Astrocyte (in vitro differentiated cells and primary cell): ENCODE measurements around the gene CMTM5. TPM values are rescaled to one million over a fixed set of nuclear protein-coding genes. Genes with fewer than 3 reads are reported as not detected.

Experiments used
- DNase-seq: peaks from one replicate; pipeline ENCODE4 v3.0.0-alpha.2; 2010; ENCODE audit warnings: low read depth
- FAIRE-seq: peaks from 2 replicates; lab custom pipeline; 2011; peaks lifted over from hg19 to GRCh38; lab: Jason Lieb, UNC
- H2AFZ ChIP-seq: 2 replicates; pipeline ENCODE4 v1.6.0; 2012; ENCODE audit warnings: low read depth, low read length, inconsistent platforms
- H3K27ac ChIP-seq: 2 replicates; pipeline ENCODE4 v1.5.1; 2011; ENCODE audit warnings: low read depth, low read length, inconsistent platforms
- H3K27me3 ChIP-seq: 2 replicates; pipeline ENCODE4 v1.6.0; 2011; ENCODE audit warnings: low read length, inconsistent platforms; ENCODE audit not compliant: insufficient read depth
- H3K36me3 ChIP-seq: 2 replicates; pipeline ENCODE4 v1.5.1; 2011; ENCODE audit warnings: low read length, inconsistent platforms; ENCODE audit not compliant: insufficient read depth
- H3K4me1 ChIP-seq: 2 replicates; pipeline ENCODE4 v1.5.1; 2011; ENCODE audit warnings: low read length, inconsistent platforms; ENCODE audit not compliant: insufficient read depth
- H3K4me2 ChIP-seq: 2 replicates; pipeline ENCODE4 v1.6.0; 2012; ENCODE audit warnings: low read length, inconsistent platforms
- H3K4me3 ChIP-seq: 2 replicates; pipeline ENCODE4 v1.5.1; 2011; ENCODE audit warnings: low read depth, mild to moderate bottlenecking, low read length, inconsistent platforms; ENCODE audit not compliant: insufficient read depth
- H3K79me2 ChIP-seq: 2 replicates; pipeline ENCODE4 v1.6.0; 2012; ENCODE audit warnings: mild to moderate bottlenecking, low read length, inconsistent platforms; ENCODE audit not compliant: insufficient read depth
- H3K9ac ChIP-seq: 2 replicates; pipeline ENCODE4 v1.6.0; 2012; ENCODE audit warnings: mild to moderate bottlenecking, low read length, inconsistent platforms
- H3K9me3 ChIP-seq: 2 replicates; pipeline ENCODE4 v1.5.1; 2012; ENCODE audit warnings: low read depth, mild to moderate bottlenecking, low read length, inconsistent platforms; ENCODE audit not compliant: insufficient read depth
- H4K20me1 ChIP-seq: 2 replicates; pipeline ENCODE4 v1.6.0; 2012; ENCODE audit warnings: low read length, inconsistent platforms; ENCODE audit not compliant: insufficient read depth
- H3K27ac Mint-ChIP-seq: one replicate; pipeline ENCODE4 v1.8.0; 2021; ENCODE audit warnings: mild to moderate bottlenecking, mixed read lengths; ENCODE audit not compliant: unreplicated experiment
- H3K27me3 Mint-ChIP-seq: one replicate; pipeline ENCODE4 v1.8.0; 2021; ENCODE audit warnings: low read depth, mixed read lengths; ENCODE audit not compliant: unreplicated experiment
- H3K36me3 Mint-ChIP-seq: one replicate; pipeline ENCODE4 v1.8.0; 2021; ENCODE audit warnings: low read depth, mixed read lengths; ENCODE audit not compliant: unreplicated experiment
- H3K4me1 Mint-ChIP-seq: one replicate; pipeline ENCODE4 v1.8.0; 2021; ENCODE audit warnings: low read depth, mixed read lengths; ENCODE audit not compliant: unreplicated experiment
- H3K4me3 Mint-ChIP-seq: one replicate; pipeline ENCODE4 v1.8.0; 2021; ENCODE audit warnings: mild to moderate bottlenecking, moderate library complexity, mixed read lengths; ENCODE audit not compliant: unreplicated experiment
- H3K9me3 Mint-ChIP-seq: one replicate; pipeline ENCODE4 v1.8.0; 2021; ENCODE audit warnings: mild to moderate bottlenecking, mixed read lengths; ENCODE audit not compliant: unreplicated experiment
- EZH2 ChIP-seq: IDR thresholded peaks from 2 replicates; pipeline ENCODE4 v1.6.1; 2012; ENCODE audit warnings: mild to moderate bottlenecking, low read length, inconsistent platforms; ENCODE audit not compliant: insufficient read depth
- total RNA-seq: library from RNA; stranded (reverse); gene quantifications from 2 replicates; pipeline ENCODE4 v1.2.1, GENCODE V29; 2021
- TF ChIP-seq, protein P1 (sequence below): IDR thresholded peaks from 2 replicates; pipeline ENCODE4 v1.5.1; 2011; ENCODE audit warnings: low read depth, mild to moderate bottlenecking, inconsistent platforms, low read length, moderate library complexity; ENCODE audit not compliant: insufficient read depth

Gene CMTM5
- total RNA-seq, 1 donor from 2014 or later = not detected

GRCh38 chr14:23375527-23376251 is 1.2 kb upstream of the CMTM5 start:
- Histone ChIP-seq H3K27ac (no peak overlapping the region), H3K4me3 (no peak overlapping the region), H2AFZ (no peak overlapping the region), H3K9me3 (no peaks in the 10 kb centered on the region), H3K9ac (no peak overlapping the region), H3K79me2 (no peaks in the 10 kb centered on the region), H3K27me3 (no peaks in the 10 kb centered on the region), H3K36me3 (no peaks in the 10 kb centered on the region), H4K20me1 (no peaks in the 10 kb centered on the region), H3K4me1 (no peaks in the 10 kb centered on the region), H3K4me2 (no peak overlapping the region)
- H3K9me3 Mint-ChIP-seq = no peaks in the 10 kb centered on the region
- no peaks in the 10 kb centered on the region for H3K4me1 Mint-ChIP-seq
- peaks cover 56% of the 10 kb centered on the region for H3K27me3 Mint-ChIP-seq
- no peak overlapping the region for H3K27ac Mint-ChIP-seq
- no peak overlapping the region for H3K4me3 Mint-ChIP-seq
- no peak for FAIRE-seq
- H3K36me3 Mint-ChIP-seq = no peaks in the 10 kb centered on the region
- TF ChIP-seq EZH2 = no peak
- TF ChIP-seq, protein P1, sequence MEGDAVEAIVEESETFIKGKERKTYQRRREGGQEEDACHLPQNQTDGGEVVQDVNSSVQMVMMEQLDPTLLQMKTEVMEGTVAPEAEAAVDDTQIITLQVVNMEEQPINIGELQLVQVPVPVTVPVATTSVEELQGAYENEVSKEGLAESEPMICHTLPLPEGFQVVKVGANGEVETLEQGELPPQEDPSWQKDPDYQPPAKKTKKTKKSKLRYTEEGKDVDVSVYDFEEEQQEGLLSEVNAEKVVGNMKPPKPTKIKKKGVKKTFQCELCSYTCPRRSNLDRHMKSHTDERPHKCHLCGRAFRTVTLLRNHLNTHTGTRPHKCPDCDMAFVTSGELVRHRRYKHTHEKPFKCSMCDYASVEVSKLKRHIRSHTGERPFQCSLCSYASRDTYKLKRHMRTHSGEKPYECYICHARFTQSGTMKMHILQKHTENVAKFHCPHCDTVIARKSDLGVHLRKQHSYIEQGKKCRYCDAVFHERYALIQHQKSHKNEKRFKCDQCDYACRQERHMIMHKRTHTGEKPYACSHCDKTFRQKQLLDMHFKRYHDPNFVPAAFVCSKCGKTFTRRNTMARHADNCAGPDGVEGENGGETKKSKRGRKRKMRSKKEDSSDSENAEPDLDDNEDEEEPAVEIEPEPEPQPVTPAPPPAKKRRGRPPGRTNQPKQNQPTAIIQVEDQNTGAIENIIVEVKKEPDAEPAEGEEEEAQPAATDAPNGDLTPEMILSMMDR = no peak
- no peak for DNase-seq

DNA sequence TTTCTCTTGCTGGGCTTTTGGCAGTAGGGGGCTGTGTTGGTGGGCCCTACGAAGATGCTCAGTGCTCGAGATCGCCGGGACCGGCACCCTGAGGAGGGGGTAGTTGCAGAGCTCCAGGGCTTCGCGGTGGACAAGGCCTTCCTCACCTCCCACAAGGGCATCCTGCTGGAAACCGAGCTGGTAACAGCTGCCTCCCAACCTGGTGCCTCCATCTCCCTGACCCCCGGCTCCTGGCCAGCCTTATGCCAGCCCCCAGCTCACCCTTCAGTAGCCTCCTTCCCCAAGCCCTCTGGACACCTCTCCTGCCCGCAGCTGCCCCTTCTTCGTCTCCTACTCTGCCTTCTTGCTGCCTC is 328 bp downstream of the CMTM5 start:
- Histone ChIP-seq H4K20me1 (no peaks in the 10 kb centered on the region), H3K27ac (no peak overlapping the region), H3K9me3 (no peaks in the 10 kb centered on the region), H3K4me2 (no peak overlapping the region), H3K27me3 (no peaks in the 10 kb centered on the region), H2AFZ (no peak overlapping the region), H3K79me2 (no peaks in the 10 kb centered on the region), H3K4me1 (no peaks in the 10 kb centered on the region), H3K9ac (no peak overlapping the region), H3K4me3 (no peak overlapping the region), H3K36me3 (no peaks in the 10 kb centered on the region)
- TF ChIP-seq, protein P1 = no peak
- no peak for TF ChIP-seq EZH2
- no peak overlapping the region for H3K4me3 Mint-ChIP-seq
- H3K36me3 Mint-ChIP-seq = peaks cover 3% of the 10 kb centered on the region
- no peaks in the 10 kb centered on the region for H3K4me1 Mint-ChIP-seq
- DNase-seq (no peak), FAIRE-seq (no peak)
- H3K9me3 Mint-ChIP-seq = no peaks in the 10 kb centered on the region
- H3K27me3 Mint-ChIP-seq = peaks cover 58% of the 10 kb centered on the region
- no peak overlapping the region for H3K27ac Mint-ChIP-seq
